Inflammatory macrophage treated with lipopolysaccharide for 1 hour (primary cell): ENCODE results near the gene ENTPD8.
"Not testable (repeated sequence)": the region's sequence is repeated elsewhere in the genome, so short reads cannot be mapped to it uniquely, and the experiment has no call there.

ENCODE experiments used
- DNase-seq, 2 donors: peaks; one replicate each; pipeline ENCODE4 v3.0.0-alpha.2; 2020 to 2022

The ENTPD8 gene

GRCh38 chr9:137475666-137476065 lies 34.5 kb upstream of the ENTPD8 start:
- DNase-seq = no peak

DNA sequence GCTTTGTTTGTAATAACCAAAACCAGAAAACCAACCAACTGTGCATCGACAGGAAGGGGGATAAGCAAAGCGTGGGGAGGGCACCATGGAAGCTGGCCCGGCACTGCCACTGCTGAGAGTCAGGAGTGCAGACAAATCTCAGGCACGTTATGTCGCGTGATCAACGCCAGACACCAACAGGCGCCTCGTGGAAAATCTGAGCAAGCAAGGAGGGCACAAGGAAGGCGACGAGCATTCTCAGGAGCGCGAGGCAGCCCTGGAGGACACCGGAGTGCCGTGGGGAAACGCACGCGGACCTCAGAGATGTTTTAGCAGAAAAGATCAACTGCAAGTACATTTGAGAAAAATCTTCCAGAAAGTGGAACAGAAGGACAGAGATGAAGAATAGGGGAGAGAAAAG lies 33.1 kb upstream of the ENTPD8 start:
- no peak for DNase-seq

GRCh38 chr9:137470785-137471184 lies 29.6 kb upstream of the ENTPD8 start:
- DNase-seq = no peak

- no peak for DNase-seq
Measured at GRCh38 chr9:137467896-137468295, 26.7 kb upstream of the ENTPD8 start.

DNA sequence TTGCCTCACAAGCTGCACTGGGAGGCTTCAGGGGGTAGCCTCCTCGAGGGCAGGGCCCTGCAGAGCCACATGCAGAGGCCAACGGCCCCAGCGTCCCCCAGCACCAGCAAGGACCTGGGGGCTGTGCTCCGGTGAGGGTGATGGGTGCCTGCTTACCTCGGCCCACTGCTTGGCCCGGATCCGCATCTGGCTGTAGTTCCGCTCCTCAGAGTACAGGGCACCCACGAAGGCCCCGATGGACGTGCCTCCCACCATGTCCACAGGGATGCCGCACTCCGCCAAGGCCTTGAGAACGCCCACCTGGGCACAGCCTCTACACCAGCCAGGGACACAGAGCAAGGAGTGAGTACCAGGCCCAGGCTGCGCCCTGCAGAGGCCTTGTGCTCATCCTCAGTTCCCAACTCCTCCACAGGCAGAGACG lies 26.0 kb upstream of the ENTPD8 start:
- DNase-seq = no peak

GRCh38 chr9:137466389-137467085 lies 25.4 kb upstream of the ENTPD8 start:
- not testable (repeated sequence) for DNase-seq

DNA sequence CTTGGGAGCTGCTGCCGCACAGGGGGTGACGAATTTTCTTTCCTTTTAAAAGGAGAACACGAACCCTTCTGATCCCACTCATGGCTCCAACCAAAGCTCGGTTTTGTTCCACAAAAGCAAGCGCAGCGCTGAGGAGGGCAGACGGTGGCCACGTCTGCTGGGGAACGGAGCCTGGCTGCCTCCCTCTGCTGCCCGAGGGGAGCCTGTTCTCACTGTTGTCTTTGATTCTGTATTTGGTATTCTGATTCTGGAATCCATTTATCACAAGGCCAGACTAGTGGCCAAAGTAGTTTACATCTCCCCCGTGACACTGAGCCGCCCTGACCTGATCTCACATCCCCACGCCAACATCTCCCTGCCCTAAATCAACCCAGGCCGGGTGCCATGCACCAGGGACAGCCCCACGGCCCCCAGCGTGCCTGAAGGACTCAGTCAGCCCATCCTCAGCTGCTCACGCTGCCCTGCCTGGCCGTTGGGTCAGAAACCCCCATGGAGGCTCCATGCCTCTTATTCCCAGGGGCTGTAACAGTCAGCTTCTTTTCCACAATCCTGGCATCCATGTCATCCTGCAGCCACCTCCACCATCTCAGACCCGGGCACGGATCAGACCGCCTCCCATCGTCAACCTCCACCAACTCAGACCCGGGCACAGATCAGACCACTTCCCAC lies 24.7 kb upstream of the ENTPD8 start:
- no peak for DNase-seq

- DNase-seq = no peak
Measured at GRCh38 chr9:137465000-137465719, 24.0 kb upstream of the ENTPD8 start.

- no peak for DNase-seq
Measured at GRCh38 chr9:137464291-137464999, 23.3 kb upstream of the ENTPD8 start.

GRCh38 chr9:137463931-137464290 lies 22.8 kb upstream of the ENTPD8 start:
- no peak for DNase-seq

GRCh38 chr9:137462986-137463930 lies 22.1 kb upstream of the ENTPD8 start:
- no peak for DNase-seq

GRCh38 chr9:137462396-137462985 lies 21.3 kb upstream of the ENTPD8 start:
- no peak for DNase-seq

GRCh38 chr9:137461663-137462395 lies 20.7 kb upstream of the ENTPD8 start:
- peak; percentile 82 to 95 for DNase-seq

DNA sequence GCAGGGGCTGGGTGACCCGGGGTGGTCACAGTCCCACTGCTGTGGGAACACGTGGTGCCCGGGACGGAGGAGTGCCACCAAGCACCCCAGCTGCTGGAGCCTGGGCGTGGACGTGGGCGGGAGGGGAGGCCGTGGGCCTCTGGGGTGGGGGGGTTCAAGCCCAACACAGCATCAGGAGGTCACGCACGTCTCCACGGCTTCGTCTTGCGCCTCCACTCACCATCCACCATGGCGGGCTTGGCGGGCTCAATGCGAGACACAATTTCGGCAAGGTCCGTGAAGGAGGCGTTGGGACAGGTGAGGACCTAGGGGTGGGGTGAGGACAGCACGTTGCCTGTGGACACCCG lies 20.1 kb upstream of the ENTPD8 start:
- DNase-seq = no peak

DNA sequence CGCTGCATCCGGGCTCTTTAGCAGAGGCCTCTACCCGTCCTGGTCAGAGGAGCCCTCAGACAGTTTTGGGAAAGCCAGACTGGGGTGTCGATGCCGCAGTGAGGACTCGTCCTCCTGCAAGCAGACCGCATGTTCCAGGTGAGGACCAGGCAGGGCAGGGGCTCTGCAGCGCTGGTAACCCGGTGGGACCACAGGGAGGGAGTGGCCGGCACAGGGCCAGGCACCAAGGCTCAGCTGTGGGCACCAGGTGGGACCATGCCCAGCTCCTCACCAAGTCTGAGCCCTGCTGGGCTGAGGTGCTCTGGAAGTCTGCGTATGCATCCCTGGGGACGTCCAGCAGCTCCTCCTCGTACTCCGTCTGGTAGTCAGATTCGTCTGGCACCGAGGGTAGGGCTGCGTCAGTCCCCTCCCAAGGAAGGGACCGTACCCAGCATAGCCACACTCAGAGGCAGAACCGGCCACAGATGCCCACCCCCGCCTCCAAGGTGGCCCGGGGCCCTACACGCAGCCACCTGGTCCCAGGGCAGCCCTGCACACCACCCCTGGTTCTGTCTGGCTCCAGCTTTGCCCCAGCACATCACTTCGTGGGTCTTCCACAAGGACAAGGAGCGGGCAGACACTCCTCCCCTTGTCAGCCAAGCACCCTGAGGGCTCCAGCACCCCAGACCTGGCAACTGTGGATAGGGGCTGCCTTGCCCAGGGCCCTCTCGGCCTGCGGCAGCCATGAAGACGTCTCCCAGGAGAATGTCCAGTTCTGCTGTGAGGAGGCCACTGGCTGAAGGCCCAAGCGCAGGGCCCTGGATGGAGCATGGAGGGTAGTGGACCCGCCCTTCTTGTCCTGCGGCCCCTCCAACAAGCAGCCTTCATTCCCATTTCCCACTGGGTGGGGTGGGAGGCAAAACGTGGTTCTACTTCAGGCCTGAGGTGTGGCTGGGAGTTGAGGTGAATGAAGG lies 19.5 kb upstream of the ENTPD8 start:
- no peak for DNase-seq

- no peak for DNase-seq
Measured at GRCh38 chr9:137459601-137460362, 18.6 kb upstream of the ENTPD8 start.

DNA sequence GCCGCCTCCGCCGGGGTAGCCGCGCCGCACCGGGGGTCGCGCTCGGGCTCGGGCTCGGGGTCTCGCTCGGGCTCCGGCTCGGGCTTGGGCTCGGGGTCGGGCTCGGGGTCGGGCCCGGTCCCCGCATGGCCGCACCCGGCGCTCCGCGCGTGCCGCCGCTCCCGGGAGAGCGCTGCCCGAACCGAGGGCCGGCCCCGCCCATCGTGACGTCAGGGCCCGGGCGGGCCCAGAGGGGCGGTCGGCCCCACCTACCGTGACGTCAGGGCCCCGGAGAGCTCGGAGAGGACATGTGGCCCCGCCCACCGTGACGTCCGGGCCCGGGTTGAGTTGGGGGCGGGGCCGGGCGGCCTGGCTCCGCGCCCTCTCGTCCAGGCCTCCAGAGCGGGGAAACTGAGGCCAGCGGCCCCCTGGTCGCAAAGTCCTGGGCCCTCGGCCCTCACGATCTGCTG lies 18.0 kb upstream of the ENTPD8 start, which contains the start of gene NSMF:
Gene NSMF (minus strand): TSS at position 183 of the 449 bp plus-strand sequence. CDS start 232 bp downstream, outside the sequence.
- peak; percentile 87 to 98 for DNase-seq

DNA sequence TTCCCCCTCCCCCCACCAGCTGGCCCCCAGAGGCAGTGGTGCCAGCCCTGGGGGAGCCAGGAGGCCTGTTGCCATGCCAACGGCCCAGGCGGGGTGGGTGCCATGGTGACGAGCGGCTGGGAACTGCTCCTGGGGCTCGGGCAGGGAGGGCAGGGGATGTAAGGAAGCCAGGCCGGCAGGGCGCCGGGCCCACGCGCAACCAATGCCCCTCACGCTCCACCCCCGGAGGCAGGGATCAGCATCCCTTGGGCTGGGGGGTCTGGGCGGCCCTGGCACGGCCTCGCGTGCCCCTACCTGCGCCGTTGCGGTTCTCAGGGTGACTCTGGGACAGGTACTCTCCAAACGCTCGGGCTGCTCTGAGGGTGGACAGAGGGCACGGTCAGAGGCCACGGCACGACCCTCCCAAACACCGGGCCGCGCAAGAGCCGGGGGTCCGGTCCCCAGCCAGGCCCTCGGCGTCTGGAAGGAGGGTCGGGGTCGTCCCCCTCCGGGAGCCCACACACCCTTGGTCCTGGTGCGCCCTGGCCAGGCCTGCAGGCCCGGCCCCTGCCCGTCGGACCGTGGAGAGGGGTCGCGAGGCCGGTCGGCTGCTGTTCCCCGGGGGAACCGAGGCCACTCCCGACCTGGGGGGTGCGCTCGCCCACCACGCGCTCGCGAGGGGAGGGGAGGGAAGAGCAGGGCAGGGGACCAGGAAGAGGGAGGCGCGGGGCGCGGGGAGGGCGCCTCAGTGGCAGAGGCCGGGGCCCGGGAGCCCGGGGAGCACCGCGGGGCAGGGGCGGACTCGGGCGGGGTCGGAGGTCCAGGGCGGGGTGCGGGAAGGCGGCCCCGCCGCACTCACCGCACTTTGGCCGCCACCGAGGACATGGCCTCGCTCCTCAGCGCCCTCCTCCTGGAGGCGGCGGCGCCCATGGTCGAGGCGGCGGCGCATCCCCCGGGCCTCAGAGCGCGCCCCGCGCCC lies 17.3 kb upstream of the ENTPD8 start:
- no peak for DNase-seq
